OCI-LY3 (cell line): ENCODE data around the gene LRRC4.

Experiments used
- CTCF ChIP-seq: fragments of 200-600, 300-600 bp; sonication (generic); IDR thresholded peaks from 2 replicates; pipeline ENCODE4 v1.5.1; 2014; ENCODE audit warnings: antibody characterized with exemption, low read length, low read depth
- EZH2phosphoT487 ChIP-seq: fragments of 200-600 bp; shearing (Covaris generic); IDR thresholded peaks from 2 replicates; pipeline ENCODE4 v1.6.1; 2018; ENCODE audit warnings: antibody characterized with exemption, mixed run types, low read depth

GRCh38 chr7:127981965-127982364, 49.3 kb downstream of the LRRC4 start:
- no peak for TF ChIP-seq CTCF
- TF ChIP-seq EZH2phosphoT487: no peak
